NCI-H526 (cell line): Measurements from ENCODE around the gene DENND2A.
A peak's percentile ranks its signal among the peaks of the same experiment; 100 is the strongest.
"Not testable (repeated sequence)": the region's sequence is repeated elsewhere in the genome, so short reads cannot be mapped to it uniquely, and the experiment has no call there.

Source experiments
- DNase-seq, 2 experiments: peaks; one replicate each; lab custom pipeline; 2025; lab: John Stamatoyannopoulos, UW

DENND2A gene

GRCh38 chr7:140646931-140647647, 6.5 kb upstream of the DENND2A start:
- peak; percentile 54 to 90 for DNase-seq

- DNase-seq = peak in 1 of 2 experiments; percentile 31
These were observed 4.7 kb upstream of the DENND2A start for GRCh38 chr7:140645166-140645900.

- DNase-seq = not testable (repeated sequence)
These were observed 4.1 kb upstream of the DENND2A start for GRCh38 chr7:140644761-140645160.

GRCh38 chr7:140643416-140643815, 2.8 kb upstream of the DENND2A start:
- no peak for DNase-seq

- no peak for DNase-seq
These were observed 1.0 kb upstream of the DENND2A start for GRCh38 chr7:140641524-140642195.

- peak; percentile 48 to 82 for DNase-seq
These were observed 464 bp downstream of the DENND2A start for GRCh38 chr7:140640060-140640637.

- no peak for DNase-seq
These were observed 1.1 kb downstream of the DENND2A start for GRCh38 chr7:140639366-140640053.

GRCh38 chr7:140638173-140638791, 2.3 kb downstream of the DENND2A start:
- DNase-seq = no peak

GRCh38 chr7:140637400-140637799, 3.2 kb downstream of the DENND2A start:
- DNase-seq = no peak

- DNase-seq = peak in 1 of 2 experiments; percentile 38
These were observed 4.8 kb downstream of the DENND2A start for GRCh38 chr7:140635816-140636215.

- no peak for DNase-seq
These were observed 5.3 kb downstream of the DENND2A start for GRCh38 chr7:140635345-140635744.

- no peak for DNase-seq
These were observed 9.0 kb downstream of the DENND2A start for GRCh38 chr7:140631602-140632001.

GRCh38 chr7:140631021-140631420, 9.6 kb downstream of the DENND2A start:
- DNase-seq = no peak

GRCh38 chr7:140625908-140626868, 14.4 kb downstream of the DENND2A start:
- no peak for DNase-seq

GRCh38 chr7:140625192-140625558, 15.4 kb downstream of the DENND2A start:
- DNase-seq = not testable (repeated sequence)

- DNase-seq = peak in 1 of 2 experiments; percentile 48
These were observed 16.0 kb downstream of the DENND2A start for GRCh38 chr7:140624392-140625191.

- no peak for DNase-seq
These were observed 16.6 kb downstream of the DENND2A start for GRCh38 chr7:140623980-140624379.

GRCh38 chr7:140621401-140622021, 19.1 kb downstream of the DENND2A start:
- peak; percentile 25 to 31 for DNase-seq
